OCI-LY7 (cell line): ENCODE measurements around the gene ESRRG.

ENCODE experiments used
- EZH2phosphoT487 ChIP-seq: fragments of 200-600 bp; sonication (generic); IDR thresholded peaks from 2 replicates; pipeline ENCODE4 v1.6.1; 2018; ENCODE audit warnings: low read depth, borderline replicate concordance, mild to moderate bottlenecking, mixed run types, antibody characterized with exemption, low read length, moderate library complexity, mixed read lengths
- TF ChIP-seq, protein P1 (sequence below): fragments of 200-600 bp; sonication (generic); conservative IDR thresholded peaks from 2 replicates; pipeline ENCODE4 v1.5.1; 2014; ENCODE audit warnings: mild to moderate bottlenecking, antibody characterized with exemption, low read length, moderate library complexity, mixed read lengths

DNA sequence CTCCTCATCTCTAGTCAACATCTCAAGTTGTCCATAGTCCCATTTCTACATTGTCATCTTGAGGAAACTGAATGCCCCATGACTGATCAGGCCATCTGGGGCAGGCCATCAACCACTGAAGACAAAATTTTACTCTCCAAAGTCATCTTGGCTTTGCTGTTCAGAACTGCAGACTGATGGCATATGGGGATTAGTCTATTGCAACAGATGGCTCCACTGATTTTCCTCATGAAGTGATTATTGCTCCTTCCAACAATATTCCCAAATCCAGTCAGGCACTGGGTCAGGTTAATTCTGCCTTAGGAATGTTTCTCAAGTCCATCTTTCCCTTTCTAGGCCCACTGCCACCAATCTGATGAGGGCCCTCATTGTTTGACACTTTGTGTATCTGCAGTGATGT lies 101.7 kb downstream of the ESRRG start:
- TF ChIP-seq, protein P1, sequence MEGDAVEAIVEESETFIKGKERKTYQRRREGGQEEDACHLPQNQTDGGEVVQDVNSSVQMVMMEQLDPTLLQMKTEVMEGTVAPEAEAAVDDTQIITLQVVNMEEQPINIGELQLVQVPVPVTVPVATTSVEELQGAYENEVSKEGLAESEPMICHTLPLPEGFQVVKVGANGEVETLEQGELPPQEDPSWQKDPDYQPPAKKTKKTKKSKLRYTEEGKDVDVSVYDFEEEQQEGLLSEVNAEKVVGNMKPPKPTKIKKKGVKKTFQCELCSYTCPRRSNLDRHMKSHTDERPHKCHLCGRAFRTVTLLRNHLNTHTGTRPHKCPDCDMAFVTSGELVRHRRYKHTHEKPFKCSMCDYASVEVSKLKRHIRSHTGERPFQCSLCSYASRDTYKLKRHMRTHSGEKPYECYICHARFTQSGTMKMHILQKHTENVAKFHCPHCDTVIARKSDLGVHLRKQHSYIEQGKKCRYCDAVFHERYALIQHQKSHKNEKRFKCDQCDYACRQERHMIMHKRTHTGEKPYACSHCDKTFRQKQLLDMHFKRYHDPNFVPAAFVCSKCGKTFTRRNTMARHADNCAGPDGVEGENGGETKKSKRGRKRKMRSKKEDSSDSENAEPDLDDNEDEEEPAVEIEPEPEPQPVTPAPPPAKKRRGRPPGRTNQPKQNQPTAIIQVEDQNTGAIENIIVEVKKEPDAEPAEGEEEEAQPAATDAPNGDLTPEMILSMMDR: no peak
- no peak for TF ChIP-seq EZH2phosphoT487
